ENCODE data around the gene PTPRD. TPM values are rescaled to one million over a fixed set of nuclear protein-coding genes. Genes with fewer than 3 reads are reported as not detected.

The PTPRD gene
- total and polyA plus RNA-seq, 2 of the 4 experiments (the other 2 are of a cell fraction): 0.07 to 0.18 TPM

- H2AK9ac ChIP-seq (replicated peaks; ENCODE audit: low read depth, low read length, poor library complexity): no peak overlapping the region
- H3K4ac ChIP-seq (ENCODE audit: low read depth, low read length): no peak overlapping the region
- H3K56ac ChIP-seq (ENCODE audit: extremely low read depth, insufficient read depth, low read length): no peak overlapping the region
- H2BK120ac ChIP-seq (ENCODE audit: low read depth, low read length): no peak overlapping the region
- H3K27ac ChIP-seq (ENCODE audit: insufficient read depth, low read length): no peak overlapping the region
- no peaks in the 10 kb centered on the region for H3K36me3 ChIP-seq (ENCODE audit: control insufficient read depth, insufficient read depth, low read length)
- H2BK15ac ChIP-seq (ENCODE audit: low read depth, low read length): no peak overlapping the region
- H3K4me1 ChIP-seq (ENCODE audit: control insufficient read depth, insufficient read depth, low read length): no peaks in the 10 kb centered on the region
- H3K4me3 ChIP-seq (ENCODE audit: insufficient read depth, low read depth, low read length): no peak overlapping the region
- no peak overlapping the region for H3K14ac ChIP-seq (replicated peaks; ENCODE audit: low read depth, low read length)
- H3K9ac ChIP-seq (ENCODE audit: low read depth, low read length): no peak overlapping the region
- H2AFZ ChIP-seq (replicated peaks; ENCODE audit: low read length, poor library complexity): no peak overlapping the region
- no peak overlapping the region for H3K4me2 ChIP-seq (ENCODE audit: low read depth, low read length)
- H2BK5ac ChIP-seq (ENCODE audit: low read depth, low read length, poor library complexity, severe bottlenecking): no peak overlapping the region
- ChIA-PET CTCF (no interaction called here), POLR2A (ENCODE audit: unreplicated experiment) (no interaction called here)
- no peak overlapping the region for H4K8ac ChIP-seq (ENCODE audit: low read depth in 2 of 2, low read length in 2 of 2)
- TF ChIP-seq CEBPB (IDR thresholded peaks at IDR 0.05; ENCODE audit: low read depth, low read length) (no peak), MXI1 (IDR thresholded peaks at IDR 0.05; ENCODE audit: borderline replicate concordance, low read depth, low read length) (no peak), MAZ (IDR thresholded peaks at IDR 0.05; ENCODE audit: borderline replicate concordance, low read depth, low read length) (no peak), MAFK (IDR thresholded peaks at IDR 0.05; ENCODE audit: low read depth, low read length) (no peak), CHD1 (IDR thresholded peaks at IDR 0.05; ENCODE audit: low read depth, low read length) (no peak), ELK1 (IDR thresholded peaks at IDR 0.05; ENCODE audit: borderline replicate concordance, low read depth, low read length) (no peak), NFE2L2 (IDR thresholded peaks at IDR 0.05; ENCODE audit: low read depth, low read length) (no peak), SMC3 (IDR thresholded peaks at IDR 0.05; ENCODE audit: low read depth, low read length) (no peak), FOS (IDR thresholded peaks at IDR 0.05; ENCODE audit: low read depth, low read length) (no peak), RAD21 (IDR thresholded peaks at IDR 0.05; ENCODE audit: low read length) (no peak)
- TF ChIP-seq, protein P1, sequence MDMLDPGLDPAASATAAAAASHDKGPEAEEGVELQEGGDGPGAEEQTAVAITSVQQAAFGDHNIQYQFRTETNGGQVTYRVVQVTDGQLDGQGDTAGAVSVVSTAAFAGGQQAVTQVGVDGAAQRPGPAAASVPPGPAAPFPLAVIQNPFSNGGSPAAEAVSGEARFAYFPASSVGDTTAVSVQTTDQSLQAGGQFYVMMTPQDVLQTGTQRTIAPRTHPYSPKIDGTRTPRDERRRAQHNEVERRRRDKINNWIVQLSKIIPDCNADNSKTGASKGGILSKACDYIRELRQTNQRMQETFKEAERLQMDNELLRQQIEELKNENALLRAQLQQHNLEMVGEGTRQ (IDR thresholded peaks at IDR 0.05; ENCODE audit: low read depth, low read length): no peak
- TF ChIP-seq, protein P2, sequence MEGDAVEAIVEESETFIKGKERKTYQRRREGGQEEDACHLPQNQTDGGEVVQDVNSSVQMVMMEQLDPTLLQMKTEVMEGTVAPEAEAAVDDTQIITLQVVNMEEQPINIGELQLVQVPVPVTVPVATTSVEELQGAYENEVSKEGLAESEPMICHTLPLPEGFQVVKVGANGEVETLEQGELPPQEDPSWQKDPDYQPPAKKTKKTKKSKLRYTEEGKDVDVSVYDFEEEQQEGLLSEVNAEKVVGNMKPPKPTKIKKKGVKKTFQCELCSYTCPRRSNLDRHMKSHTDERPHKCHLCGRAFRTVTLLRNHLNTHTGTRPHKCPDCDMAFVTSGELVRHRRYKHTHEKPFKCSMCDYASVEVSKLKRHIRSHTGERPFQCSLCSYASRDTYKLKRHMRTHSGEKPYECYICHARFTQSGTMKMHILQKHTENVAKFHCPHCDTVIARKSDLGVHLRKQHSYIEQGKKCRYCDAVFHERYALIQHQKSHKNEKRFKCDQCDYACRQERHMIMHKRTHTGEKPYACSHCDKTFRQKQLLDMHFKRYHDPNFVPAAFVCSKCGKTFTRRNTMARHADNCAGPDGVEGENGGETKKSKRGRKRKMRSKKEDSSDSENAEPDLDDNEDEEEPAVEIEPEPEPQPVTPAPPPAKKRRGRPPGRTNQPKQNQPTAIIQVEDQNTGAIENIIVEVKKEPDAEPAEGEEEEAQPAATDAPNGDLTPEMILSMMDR (conservative IDR thresholded peaks at IDR 0.05; ENCODE audit: low read depth, low read length): no peak
- H2BK20ac ChIP-seq (ENCODE audit: low read depth, low read length): no peak overlapping the region
- no peak overlapping the region for H4K91ac ChIP-seq (ENCODE audit: insufficient read depth, low read depth, low read length)
- in situ Hi-C loops (cut with MboI; ENCODE audit: low sequenced_read_pairs) (no loop called here), dilution Hi-C loops (cut with HindIII; ENCODE audit: low sequenced_read_pairs, unreplicated experiment) (no loop called here), intact Hi-C loops (cut with micrococcal nuclease) (no loop called here)
- ATAC-seq (ENCODE audit: low read depth): no peak
- no peaks in the 10 kb centered on the region for H3K27me3 ChIP-seq (ENCODE audit: control insufficient read depth, insufficient read depth, low read length)
- no peak for DNase-seq
- no peaks in the 10 kb centered on the region for H3K9me3 ChIP-seq (ENCODE audit: control insufficient read depth, insufficient read depth, low read length)
- H3K18ac ChIP-seq (ENCODE audit: low read depth, low read length): no peak overlapping the region
- no peaks in the 10 kb centered on the region for H3K9me1 ChIP-seq (ENCODE audit: insufficient read depth, low read length)
- no peaks in the 10 kb centered on the region for H3K79me1 ChIP-seq (ENCODE audit: low read depth in 1 of 2, low read length in 2 of 2)
- no peak overlapping the region for H3K23ac ChIP-seq (ENCODE audit: low read depth, low read length)
- no peak overlapping the region for H2AK5ac ChIP-seq (ENCODE audit: low read depth, low read length)
- no CpG with 5 or more reads among the region's 1 CpG for WGBS, 2 experiments (ENCODE audit: extremely low coverage in 2 of 2, insufficient read length in 1 of 2)
- no peak overlapping the region for H4K5ac ChIP-seq (ENCODE audit: low read depth, low read length)
- H4K20me1 ChIP-seq (ENCODE audit: insufficient read depth, low read length): no peaks in the 10 kb centered on the region
- no TSS peak for BruUV-seq (replicated peaks)
These were observed 1313.7 kb downstream of the PTPRD start for GRCh38 chr9:9299134-9299533.
